Jurkat, Clone E6-1 (cell line): Measurements from ENCODE around the gene VPS72. TPM values are rescaled to one million over a fixed set of nuclear protein-coding genes. Genes with fewer than 3 reads are reported as not detected.
"Not testable (repeated sequence)": the region's sequence is repeated elsewhere in the genome, so short reads cannot be mapped to it uniquely, and the experiment has no call there.

ENCODE experiments used
- DNase-seq: peaks from one replicate; pipeline ENCODE4 v3.0.0-alpha.2; 2011; ENCODE audit warnings: low read depth, low spot score
- H3K4me3 ChIP-seq: 2 replicates; pipeline ENCODE4 v1.5.1; 2011; ENCODE audit warnings: mild to moderate bottlenecking, low read length, control low read depth, moderate library complexity
- polyA plus RNA-seq: library from polyadenylated mRNA; unstranded; fragments of >200 nt; gene quantifications from one replicate; pipeline ENCODE4 v1.2.1, GENCODE V29; 2012; ENCODE audit warnings: missing spikeins; ENCODE audit not compliant: insufficient read length, insufficient read depth

Gene VPS72, protein sequence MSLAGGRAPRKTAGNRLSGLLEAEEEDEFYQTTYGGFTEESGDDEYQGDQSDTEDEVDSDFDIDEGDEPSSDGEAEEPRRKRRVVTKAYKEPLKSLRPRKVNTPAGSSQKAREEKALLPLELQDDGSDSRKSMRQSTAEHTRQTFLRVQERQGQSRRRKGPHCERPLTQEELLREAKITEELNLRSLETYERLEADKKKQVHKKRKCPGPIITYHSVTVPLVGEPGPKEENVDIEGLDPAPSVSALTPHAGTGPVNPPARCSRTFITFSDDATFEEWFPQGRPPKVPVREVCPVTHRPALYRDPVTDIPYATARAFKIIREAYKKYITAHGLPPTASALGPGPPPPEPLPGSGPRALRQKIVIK
- 135 TPM for polyA plus RNA-seq

DNA sequence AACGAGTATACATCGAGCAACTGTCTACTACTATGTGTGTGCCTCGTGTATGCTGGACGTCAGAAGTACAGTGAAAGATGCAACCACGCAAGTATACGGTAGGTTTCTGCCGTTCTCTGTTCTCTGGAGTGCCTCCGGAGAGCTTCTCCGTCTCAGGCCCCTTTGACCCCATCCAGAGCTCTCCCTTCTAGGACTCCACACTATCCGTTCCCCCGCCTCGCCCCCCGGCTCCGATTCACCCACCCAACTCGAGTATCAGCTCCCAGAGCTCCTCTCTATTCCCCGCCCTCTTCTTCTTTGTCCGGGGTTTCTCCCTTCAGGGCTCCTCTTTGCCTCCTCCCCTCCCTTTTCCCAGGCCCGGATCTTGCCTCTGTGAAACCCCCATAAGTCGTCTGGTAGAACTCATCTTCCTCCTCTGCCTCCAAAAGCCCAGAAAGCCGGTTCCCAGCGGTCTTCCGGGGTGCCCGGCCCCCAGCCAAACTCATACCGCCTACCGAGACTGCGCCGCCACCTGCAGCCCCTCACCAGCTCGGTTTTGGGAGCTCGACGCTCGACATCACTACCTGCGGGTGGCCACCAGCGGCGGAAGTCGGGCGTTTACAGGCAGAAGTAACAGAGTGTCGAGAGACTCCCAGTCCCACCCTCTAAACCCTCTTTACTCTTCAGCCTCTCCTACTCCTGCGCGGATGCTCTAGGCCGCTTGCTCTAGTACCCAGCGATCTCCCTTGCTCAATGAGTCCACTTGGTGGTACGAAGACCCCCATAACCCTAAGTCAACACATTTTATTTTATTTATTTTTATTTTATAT is at the start of gene VPS72:
Gene VPS72 (minus strand): TSS at position 561 of the 809 bp plus-strand sequence. CDS start 76 bp downstream, at position 485.
- DNase-seq: peak; percentile 91
- peak within 1 kb of the TSS; percentile 78 for H3K4me3 ChIP-seq

DNA sequence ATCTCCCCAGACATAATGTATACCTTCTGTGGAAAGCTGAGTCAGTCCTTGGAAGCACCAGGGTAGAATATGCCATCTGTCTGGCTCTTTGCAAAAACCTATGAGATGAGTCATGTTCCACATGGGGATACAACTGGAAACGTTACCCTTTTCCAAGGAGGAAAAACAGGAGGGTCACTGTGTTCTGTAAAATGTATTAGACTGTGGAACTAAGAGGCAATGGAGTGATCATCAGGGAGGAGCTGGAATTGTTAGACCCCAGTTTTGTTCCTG is 48.4 kb upstream of the VPS72 start:
- H3K4me3 ChIP-seq: no peak overlapping the region
- DNase-seq: no peak

DNA sequence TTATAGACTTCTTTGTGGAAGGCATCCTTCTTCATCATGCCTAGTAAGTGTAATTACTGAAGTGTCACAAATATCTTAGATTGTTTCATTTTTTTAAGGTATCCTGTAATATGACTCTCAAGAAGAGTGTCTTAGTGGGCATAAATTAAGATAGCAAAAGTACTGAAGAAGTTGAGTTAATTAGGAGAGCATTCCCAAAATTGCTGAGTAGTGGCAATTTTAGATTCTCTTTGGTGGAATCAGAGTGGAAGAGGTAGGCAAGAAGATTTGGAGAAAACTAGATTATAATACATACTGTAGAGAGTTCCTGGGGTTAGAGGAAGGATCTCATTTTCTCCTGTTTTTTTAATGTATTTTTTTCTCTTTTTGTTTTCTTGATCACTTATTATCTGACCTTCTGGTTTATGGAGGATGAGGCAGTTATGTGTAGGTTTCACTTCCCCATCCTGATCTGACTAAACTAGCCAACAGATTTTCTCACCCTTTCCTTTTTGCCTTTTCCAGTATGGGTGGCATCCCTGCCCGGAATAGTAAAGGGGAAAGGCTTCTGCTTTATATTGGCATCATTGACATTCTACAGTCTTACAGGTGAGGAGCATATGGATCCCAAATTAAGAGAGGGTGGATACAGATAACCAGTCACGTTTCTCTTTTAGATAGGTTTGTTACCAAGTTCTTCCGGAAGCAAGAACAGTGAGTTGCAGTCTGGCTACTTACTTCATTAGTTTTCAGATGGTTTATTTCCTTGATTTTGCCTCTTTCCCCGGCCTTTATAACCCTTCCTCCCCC is 47.9 kb upstream of the VPS72 start:
- no peak overlapping the region for H3K4me3 ChIP-seq
- no peak for DNase-seq

DNA sequence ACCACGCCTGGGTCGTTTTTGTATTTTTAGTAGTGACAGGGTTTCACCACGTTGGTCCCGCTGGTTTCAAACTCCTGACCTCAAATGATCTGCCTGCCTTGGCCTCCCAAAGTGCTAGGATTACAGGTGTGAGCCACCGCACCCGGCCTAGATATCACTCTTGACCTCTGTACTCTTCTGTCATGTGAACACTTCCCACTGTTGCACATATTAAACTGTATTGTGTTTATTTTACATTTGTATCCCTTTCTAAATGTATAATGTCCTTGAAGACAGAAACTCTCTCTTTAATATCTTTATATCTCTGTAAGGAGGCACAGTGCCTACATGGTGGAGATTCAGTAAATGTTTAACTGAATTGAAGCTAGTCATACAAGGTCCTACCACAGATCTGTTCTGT is 45.2 kb upstream of the VPS72 start:
- DNase-seq: no peak
- no peak overlapping the region for H3K4me3 ChIP-seq

DNA sequence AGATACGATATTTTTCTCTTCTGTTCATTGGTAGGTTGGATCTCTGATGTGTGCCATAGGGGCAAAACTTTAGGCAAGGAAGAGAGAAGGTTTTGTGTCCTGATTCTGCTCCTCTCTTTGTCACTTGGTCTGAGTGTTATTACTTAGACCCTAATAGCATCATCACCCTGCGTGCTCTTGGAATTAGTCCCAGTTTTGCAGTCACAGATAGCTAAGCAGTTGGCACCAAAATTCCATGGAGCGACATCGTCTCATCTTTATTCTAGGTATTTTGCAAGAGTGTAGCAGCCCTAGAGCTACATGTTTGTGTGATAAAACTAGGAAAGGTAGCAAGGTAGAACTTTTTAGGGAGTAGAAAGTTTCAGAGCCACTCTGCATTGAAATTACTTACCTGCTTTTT is 32.1 kb upstream of the VPS72 start:
- no peak overlapping the region for H3K4me3 ChIP-seq
- DNase-seq: no peak

DNA sequence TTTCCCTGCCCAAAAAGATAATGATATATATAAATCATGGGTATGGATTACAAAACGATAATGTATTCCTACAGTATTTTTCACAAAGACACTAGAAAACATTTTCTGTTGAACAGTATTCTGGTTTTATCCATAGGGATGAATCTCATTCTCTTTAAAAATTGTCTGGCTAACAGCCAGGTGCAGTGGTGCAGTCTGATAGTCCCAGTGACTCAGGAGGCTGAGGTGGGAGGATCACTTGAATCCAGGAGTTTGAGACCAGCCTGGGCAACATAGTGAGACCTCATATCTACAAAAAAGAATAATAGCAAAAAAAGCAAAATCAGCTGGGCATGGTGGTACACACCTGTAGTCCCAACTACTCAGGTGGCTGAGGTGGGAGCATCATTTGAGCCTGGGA is 31.6 kb upstream of the VPS72 start:
- DNase-seq: no peak
- H3K4me3 ChIP-seq: no peak overlapping the region

DNA sequence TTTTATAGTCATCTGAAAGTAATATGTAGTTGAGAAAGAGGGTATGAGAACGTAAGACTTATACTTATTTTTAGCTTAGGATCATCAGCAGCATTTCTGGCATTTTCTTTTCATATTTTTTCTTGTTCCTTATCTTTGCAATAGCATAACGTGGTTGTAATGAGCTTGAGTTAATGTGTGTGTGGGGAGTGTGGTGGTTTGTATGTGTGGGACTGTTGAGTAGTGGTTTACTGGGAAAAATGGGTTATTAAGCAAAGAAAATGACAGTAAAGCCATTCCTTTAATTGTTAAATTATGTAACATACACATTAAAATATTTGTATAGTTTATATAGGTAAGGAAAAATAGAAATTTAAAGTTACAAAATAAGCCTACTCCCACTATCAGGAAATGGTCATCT is 23.6 kb upstream of the VPS72 start:
- no peak for DNase-seq
- no peak overlapping the region for H3K4me3 ChIP-seq

DNA sequence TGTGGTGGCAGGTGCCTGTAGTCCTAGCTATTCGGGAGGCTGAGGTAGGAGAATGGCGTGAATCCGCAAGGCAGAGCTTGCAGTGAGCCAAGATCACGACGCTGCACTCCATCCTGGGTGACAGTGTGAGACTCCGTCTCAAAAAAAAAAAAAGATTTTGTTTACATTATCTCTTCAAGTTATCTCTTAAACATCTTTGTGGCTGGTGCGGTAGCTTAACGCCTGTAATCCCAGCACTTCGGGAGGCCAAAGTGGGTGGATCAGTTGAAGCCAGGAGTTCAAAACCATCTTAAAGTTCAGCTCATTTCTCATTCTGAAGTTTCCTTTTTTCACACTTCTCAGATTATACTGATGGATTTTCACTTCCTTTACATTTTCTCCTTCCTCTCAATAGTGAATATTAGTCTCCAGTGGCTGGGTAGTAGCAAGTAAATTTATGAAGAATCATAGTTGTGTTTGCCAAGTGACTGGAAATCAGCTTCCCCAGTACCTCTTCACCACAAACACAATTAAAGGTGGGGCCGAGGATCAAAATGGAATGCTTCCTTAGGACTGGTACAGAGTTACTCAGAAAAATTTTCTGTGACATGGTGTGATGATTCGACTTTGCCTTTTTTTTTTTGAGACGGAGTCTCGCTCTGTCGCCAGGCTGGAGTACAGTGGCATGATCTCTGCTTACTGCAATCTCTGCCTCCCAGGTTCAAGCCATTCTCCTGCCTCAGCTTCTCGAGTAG is 22.1 kb upstream of the VPS72 start:
- peak; percentile 66 for DNase-seq
- H3K4me3 ChIP-seq: no peak overlapping the region

DNA sequence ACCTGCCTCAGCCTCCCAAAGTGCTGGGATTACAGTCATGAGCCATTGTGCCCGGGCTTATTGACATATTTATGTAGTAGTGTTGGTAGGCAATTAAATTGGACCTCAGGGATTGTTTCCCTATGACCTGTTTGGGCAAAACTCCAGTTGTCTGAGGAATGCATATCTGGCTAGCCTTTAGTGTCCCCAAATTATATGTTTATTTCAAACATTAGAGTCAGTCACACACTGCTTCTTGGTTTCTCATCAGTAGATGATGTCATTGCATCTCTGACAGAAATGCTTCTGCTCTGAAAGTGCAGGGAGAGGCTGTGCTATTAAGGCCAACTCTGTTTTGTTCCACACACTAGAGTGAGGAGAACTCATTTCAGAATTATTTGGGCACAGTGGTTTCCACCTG is 20.8 kb upstream of the VPS72 start:
- no peak overlapping the region for H3K4me3 ChIP-seq
- DNase-seq: no peak

DNA sequence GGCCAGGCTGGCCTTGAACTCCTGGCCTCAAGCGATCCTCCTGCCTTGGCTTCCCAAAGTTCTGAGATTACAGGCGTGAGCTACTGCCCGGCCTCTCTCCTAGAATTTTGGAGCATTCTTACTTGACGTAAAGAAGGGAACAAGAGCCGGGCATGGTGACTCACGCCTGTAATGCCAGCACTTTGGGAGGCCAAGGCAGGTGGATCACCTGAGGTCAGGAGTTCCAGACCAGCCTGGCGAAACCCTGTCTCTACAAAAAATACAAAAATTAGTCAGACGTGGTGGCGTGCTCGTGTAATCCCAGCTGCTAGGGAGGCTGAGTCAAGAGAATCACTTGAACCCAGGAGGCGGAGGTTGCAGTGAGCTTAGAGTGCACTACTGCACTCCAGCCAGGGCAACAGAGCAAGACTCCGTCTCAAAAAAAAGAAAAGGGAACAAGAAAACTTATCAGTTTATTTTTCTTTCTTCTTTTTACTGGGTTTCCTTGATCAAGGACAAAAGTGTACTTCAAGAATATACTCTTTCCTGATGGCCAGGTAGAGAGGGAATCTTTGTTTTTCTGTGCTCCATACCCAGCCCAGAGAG is 15.5 kb upstream of the VPS72 start:
- not testable (repeated sequence) for H3K4me3 ChIP-seq, DNase-seq

DNA sequence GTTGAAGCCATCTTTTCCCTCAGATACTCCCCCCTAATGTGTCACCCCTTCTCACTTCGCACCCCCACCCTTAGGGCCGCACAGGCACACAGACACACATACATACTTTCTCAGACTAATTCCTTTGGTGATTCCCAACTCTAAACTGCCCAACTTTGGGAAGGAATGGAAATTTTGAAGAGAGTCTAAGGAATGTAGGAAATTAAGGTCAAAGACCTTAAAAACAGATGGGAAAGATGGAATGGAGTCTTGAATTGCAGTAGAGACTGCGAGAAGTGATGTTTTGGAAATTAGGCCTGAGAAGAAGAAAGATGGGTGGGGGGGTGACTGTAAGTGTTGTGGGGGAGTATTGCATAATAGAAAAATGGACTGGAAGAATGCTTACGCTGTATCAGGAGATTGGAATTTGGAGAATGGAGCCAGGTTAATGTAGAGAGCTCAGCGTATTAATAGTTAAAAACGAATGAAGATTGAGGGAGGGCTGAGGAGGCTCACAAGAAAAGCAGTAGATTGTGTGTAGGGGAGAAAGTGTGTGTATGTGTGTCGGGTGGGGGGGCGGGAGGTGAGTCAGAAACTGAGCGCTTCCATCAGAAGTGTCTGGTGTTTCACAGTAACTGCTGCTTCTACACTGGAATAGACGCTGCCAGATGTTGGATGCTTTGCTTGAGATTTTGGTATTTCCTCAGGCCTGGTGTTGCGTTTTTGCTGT is 10.0 kb upstream of the VPS72 start:
- H3K4me3 ChIP-seq: peak overlapping the region; percentile 83
- DNase-seq: no peak

DNA sequence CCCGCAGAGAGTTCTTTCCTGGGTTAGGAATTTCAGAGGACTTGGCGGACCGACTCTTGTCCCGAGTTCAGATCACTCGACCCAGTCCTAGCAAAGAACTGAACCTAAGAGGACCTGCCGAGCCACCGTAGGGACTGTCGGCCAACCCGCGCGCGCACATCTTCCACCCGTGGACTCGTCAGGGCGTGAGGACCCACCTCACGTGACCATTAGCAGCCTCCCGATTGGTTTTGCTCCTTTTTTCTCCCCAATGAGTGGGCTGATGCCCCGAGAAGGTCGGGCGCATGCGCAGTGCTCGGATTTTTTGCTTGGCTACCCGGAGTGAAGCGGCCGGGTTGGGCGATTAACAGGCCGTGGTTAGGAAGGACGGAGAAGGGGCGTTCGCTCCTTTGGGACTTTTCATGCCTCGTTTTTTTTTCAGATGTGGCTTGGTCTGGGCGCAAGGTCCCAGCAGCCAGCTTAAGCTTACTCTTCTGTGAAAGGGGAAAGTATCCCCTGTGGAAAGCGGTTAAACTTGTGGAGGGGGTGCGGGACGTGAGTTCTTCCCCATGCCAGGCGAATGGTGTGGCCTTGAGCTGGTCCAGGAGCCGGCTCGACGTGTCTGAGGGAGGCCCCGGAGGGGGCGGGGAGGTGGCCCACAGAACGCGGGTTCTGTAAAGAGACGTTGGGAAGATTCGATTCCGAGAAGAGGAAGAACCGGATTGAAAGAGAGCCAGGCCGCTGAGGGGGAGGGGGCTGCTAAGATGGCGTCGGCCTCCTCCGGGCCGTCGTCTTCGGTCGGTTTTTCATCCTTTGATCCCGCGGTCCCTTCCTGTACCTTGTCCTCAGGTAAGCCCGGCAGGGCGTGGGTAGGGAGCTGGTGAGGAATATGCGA is 8.5 kb upstream of the VPS72 start, which contains the start of gene PIP5K1A:
Gene PIP5K1A (plus strand): TSS at position 299 of the 874 bp plus-strand sequence. CDS start 445 bp downstream, at position 744.
- peak within 1 kb of the TSS; percentile 83 for H3K4me3 ChIP-seq
- peak; percentile 98 for DNase-seq

DNA sequence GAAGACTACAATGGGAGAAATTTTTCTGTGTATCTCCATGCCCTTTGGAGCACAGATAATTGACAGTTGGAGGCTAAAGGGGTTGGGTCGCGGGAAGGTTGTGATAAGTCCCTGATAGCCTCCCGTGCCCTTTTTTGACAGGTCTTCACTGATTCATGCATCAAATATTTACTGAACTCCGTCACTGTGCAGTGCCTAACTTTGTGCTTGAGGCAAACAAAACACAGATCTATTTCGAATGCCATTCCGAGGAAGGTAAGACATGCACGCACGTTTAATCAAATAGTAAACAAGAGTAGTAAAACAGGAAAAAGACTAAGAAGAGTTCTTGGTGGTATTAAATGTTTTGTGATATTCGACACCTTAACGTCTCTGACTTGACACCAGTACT is 7.9 kb upstream of the VPS72 start:
- no peak for DNase-seq
- peak overlapping the region; percentile 83 for H3K4me3 ChIP-seq

DNA sequence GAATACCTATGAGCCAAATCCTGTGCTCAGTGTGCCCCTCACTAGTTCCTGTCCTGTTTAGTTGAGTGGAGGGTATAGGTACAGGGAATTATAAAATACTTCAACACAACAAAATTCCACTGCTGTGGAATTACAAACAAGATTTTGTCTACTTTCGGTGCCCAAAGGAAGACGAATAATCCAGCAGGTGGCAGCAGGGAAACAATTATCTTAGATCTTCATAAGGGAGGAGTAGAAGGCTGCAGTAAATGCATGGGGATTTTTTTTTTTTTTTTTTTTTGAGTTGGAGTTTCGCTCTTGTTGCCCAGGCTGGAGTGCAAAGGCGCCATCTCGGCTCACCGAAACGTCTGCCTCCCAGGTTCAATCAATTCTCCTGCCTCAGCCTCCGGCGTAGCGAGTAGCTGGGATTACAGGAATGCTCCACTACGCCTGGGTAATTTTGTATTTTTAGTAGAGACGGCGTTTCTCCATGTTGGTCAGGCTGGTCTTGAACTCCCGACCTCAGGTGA is 6.3 kb upstream of the VPS72 start:
- peak overlapping the region; percentile 41 for H3K4me3 ChIP-seq
- peak; percentile 76 for DNase-seq

DNA sequence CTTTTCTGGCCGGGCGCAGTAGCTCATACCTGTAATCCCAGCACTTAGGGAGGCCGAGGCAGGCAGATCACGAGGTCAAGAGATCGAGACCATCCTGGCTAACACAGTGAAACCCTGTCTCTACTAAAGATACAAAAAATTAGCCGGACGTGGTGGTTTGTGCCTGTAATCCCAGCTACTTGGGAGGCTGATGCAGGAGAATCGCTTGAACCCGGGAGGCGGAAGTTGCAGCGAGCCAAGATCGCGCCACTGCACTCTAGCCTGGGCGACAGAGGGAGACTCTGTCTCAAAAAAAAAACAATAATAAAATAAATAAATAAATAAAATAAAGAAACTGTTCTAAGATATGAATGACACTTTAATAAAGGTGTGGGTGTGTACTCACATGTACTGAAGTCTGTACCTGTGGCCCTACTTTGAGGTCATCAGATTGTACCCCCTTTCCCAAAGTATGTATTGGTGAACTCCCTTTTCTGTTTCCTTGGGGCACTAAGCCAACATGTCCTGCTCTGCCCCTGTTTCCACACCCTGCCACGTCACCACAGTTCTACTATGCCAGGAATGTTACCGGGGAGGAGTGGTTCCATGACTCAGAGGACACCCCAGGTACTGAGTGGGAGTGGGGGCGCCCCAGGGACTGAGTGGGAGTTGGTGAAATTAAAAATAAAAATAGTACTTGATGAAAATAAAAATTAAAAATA is 5.0 kb upstream of the VPS72 start:
- H3K4me3 ChIP-seq, DNase-seq: not testable (repeated sequence)

DNA sequence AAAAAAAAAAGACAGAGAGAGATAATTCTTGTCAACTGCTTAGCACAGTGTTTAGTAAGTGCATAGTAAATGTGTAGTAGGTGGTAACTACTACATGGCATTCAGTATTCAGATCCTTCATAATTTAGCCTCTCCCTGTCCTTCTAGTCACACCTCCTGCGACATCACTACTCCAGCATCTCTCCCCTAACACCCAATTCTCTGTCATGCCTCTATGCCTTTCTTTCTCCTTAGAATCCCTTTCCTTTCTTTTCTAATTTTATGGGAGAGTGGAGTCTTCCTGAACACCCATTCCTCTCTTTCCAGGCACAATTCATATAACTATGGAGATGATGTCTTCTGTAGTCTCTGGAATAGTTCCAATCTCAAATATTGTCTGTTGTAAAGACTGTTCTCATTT is 3.9 kb upstream of the VPS72 start:
- no peak for DNase-seq
- H3K4me3 ChIP-seq: no peak overlapping the region
